Heart left ventricle (tissue), 13 donors: ENCODE results near the gene USP34.

Source experiments
- POLR2A ChIP-seq, 2 donors: fragments of 450-650 bp; IDR thresholded peaks; one replicate each; pipeline ENCODE4 v1.6.1; 2017; ENCODE audit warnings: antibody characterized with exemption in 2 of 2, mild to moderate bottlenecking in 2 of 2, moderate library complexity in 2 of 2
- TF ChIP-seq, protein P1 (sequence below), 12 donors: fragments of 200-600 bp; sonication (generic) in 4 of 12; IDR thresholded peaks; one replicate each; pipeline versions ENCODE4 v1.5.0 to v1.8.0; 2018 to 2022; ENCODE audit warnings: antibody characterized with exemption in 12 of 12, mild to moderate bottlenecking in 5 of 12
- donor health status: ischemic (EF 13 %, LVEDD 7.1; RV severe dilation, severe dysfunction).
- donor health status: DM: no; HTN: yes; CAD: no.
- donor health status: DM: no; HTN: no; CAD: no.
- donor health status: ischemic (EF 25% LVEDD 6.9; RV normal size, moderate dysfunction).
- donor health status: ischemic (EF 25% LVEDD 5.7; RV mildly dilated, moderate dysfunction).
- donor health status: ischemic (EF 35%, LVEDD 5.7; RV mildly dilated, moderate dysfunction).
- donor health status: nonischemic (EF 11% LVEDD 7.7; RV severe dilation, severe dysfunction).
- donor health status: DM: yes; HTN: yes; CAD: no.
- donor health status: PGD.
- donor health status: ischemic (EF 29% LVEDD 5.4; RV normal size, mild dysfunction).
- donor health status: nonischemic (EF 23%, LVEDD 6.1; RV moderate dilation, normal function).

DNA sequence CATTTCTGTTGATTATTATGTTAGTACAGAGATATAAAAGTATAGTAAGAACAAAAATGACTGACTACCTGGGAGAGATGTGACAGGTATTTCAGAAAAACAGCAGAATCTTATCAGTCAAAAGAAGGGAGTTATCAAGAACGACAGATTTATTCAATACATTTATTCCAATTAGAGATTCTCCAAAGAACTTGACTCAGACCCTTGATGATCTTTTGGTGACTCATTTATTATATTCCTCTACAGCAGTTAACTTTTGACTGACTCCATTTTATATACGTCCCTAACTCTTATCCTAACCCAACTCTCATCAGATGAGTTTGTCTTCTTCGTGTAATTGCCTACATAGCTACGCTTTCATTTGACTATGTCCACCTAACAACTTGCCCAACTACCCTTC is 217.8 kb downstream of the USP34 start:
- TF ChIP-seq, protein P1, sequence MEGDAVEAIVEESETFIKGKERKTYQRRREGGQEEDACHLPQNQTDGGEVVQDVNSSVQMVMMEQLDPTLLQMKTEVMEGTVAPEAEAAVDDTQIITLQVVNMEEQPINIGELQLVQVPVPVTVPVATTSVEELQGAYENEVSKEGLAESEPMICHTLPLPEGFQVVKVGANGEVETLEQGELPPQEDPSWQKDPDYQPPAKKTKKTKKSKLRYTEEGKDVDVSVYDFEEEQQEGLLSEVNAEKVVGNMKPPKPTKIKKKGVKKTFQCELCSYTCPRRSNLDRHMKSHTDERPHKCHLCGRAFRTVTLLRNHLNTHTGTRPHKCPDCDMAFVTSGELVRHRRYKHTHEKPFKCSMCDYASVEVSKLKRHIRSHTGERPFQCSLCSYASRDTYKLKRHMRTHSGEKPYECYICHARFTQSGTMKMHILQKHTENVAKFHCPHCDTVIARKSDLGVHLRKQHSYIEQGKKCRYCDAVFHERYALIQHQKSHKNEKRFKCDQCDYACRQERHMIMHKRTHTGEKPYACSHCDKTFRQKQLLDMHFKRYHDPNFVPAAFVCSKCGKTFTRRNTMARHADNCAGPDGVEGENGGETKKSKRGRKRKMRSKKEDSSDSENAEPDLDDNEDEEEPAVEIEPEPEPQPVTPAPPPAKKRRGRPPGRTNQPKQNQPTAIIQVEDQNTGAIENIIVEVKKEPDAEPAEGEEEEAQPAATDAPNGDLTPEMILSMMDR (IDR thresholded peaks at IDR 0.05), result no peak
- no peak for TF ChIP-seq POLR2A (IDR thresholded peaks at IDR 0.05)
